ENCODE measurements around the gene PAPSS2. TPM values are rescaled to one million over a fixed set of nuclear protein-coding genes. Genes with fewer than 3 reads are reported as not detected.

The PAPSS2 gene
- total RNA-seq, 4 donors from 2014 or later: 4.4 to 20.1 (median 14.1) TPM

GRCh38 chr10:87757685-87758084 is 98.0 kb downstream of the PAPSS2 start:
- Histone ChIP-seq H3K27ac (no peak overlapping the region), H3K4me1 (no peaks in the 10 kb centered on the region), H3K36me3 (peaks cover 0 to 62% of the 10 kb centered on the region in 2 donors), H3K4me3 (no peak overlapping the region), H3K9me3 (no peaks in the 10 kb centered on the region), H3K27me3 (no peaks in the 10 kb centered on the region)
- TF ChIP-seq, protein P1, sequence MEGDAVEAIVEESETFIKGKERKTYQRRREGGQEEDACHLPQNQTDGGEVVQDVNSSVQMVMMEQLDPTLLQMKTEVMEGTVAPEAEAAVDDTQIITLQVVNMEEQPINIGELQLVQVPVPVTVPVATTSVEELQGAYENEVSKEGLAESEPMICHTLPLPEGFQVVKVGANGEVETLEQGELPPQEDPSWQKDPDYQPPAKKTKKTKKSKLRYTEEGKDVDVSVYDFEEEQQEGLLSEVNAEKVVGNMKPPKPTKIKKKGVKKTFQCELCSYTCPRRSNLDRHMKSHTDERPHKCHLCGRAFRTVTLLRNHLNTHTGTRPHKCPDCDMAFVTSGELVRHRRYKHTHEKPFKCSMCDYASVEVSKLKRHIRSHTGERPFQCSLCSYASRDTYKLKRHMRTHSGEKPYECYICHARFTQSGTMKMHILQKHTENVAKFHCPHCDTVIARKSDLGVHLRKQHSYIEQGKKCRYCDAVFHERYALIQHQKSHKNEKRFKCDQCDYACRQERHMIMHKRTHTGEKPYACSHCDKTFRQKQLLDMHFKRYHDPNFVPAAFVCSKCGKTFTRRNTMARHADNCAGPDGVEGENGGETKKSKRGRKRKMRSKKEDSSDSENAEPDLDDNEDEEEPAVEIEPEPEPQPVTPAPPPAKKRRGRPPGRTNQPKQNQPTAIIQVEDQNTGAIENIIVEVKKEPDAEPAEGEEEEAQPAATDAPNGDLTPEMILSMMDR (IDR thresholded peaks at IDR 0.05): no peak
- TF ChIP-seq POLR2AphosphoS5 (IDR thresholded peaks at IDR 0.05) (no peak), POLR2A (IDR thresholded peaks at IDR 0.05) (no peak), EP300 (IDR thresholded peaks at IDR 0.05) (no peak)
- 78 to 100% methylated on average over 1 of the region's 1 CpG for WGBS, 2 donors (ENCODE audit: low coverage in 1 of 2)
- ATAC-seq: no peak

- no peak overlapping the region for H3K27ac ChIP-seq
- no peaks in the 10 kb centered on the region for H3K4me1 ChIP-seq
- no peaks in the 10 kb centered on the region for H3K27me3 ChIP-seq
- H3K4me3 ChIP-seq: no peak overlapping the region
- ATAC-seq: no peak
- TF ChIP-seq, protein P1 (IDR thresholded peaks at IDR 0.05): no peak
- TF ChIP-seq EP300 (IDR thresholded peaks at IDR 0.05): no peak
- TF ChIP-seq POLR2AphosphoS5 (IDR thresholded peaks at IDR 0.05): no peak
- TF ChIP-seq POLR2A (IDR thresholded peaks at IDR 0.05): no peak
- H3K36me3 ChIP-seq: peaks cover 0 to 50% of the 10 kb centered on the region in 2 donors
- H3K9me3 ChIP-seq: no peaks in the 10 kb centered on the region
Observed at GRCh38 chr10:87759551-87759950, 99.9 kb downstream of the PAPSS2 start.

GRCh38 chr10:87760195-87760905 is 100.7 kb downstream of the PAPSS2 start:
- WGBS, 2 donors (ENCODE audit: low coverage in 1 of 2): 87 to 95% methylated on average over 5 to 6 of the region's 6 CpGs
- no peak for ATAC-seq
- no peaks in the 10 kb centered on the region for H3K4me1 ChIP-seq
- H3K9me3 ChIP-seq: no peaks in the 10 kb centered on the region
- H3K4me3 ChIP-seq: no peak overlapping the region
- H3K27ac ChIP-seq: no peak overlapping the region
- no peaks in the 10 kb centered on the region for H3K27me3 ChIP-seq
- peaks cover 0 to 47% of the 10 kb centered on the region in 2 donors for H3K36me3 ChIP-seq
- no peak for TF ChIP-seq POLR2AphosphoS5 (IDR thresholded peaks at IDR 0.05)

GRCh38 chr10:87761153-87761552 is 101.5 kb downstream of the PAPSS2 start:
- ATAC-seq: no peak
- H3K9me3 ChIP-seq: no peaks in the 10 kb centered on the region
- TF ChIP-seq POLR2A (IDR thresholded peaks at IDR 0.05) (no peak), EP300 (IDR thresholded peaks at IDR 0.05) (no peak), POLR2AphosphoS5 (IDR thresholded peaks at IDR 0.05) (no peak)
- TF ChIP-seq, protein P1 (IDR thresholded peaks at IDR 0.05): no peak
- H3K4me1 ChIP-seq: no peaks in the 10 kb centered on the region
- H3K36me3 ChIP-seq: peaks cover 0 to 47% of the 10 kb centered on the region in 2 donors
- no peak overlapping the region for H3K27ac ChIP-seq
- no peak overlapping the region for H3K4me3 ChIP-seq
- WGBS, 2 donors (ENCODE audit: low coverage in 1 of 2): 95 to 97% methylated on average over 3 to 4 of the region's 4 CpGs
- H3K27me3 ChIP-seq: no peaks in the 10 kb centered on the region

- ATAC-seq: no peak
Observed at GRCh38 chr10:87761892-87762291, 102.2 kb downstream of the PAPSS2 start.

More at GRCh38 chr10:87761892-87762291, 102.2 kb downstream of the PAPSS2 start:
- 35 to 54% methylated on average over 2 of the region's 2 CpGs for WGBS, 2 donors (ENCODE audit: low coverage in 1 of 2)
- no peak for TF ChIP-seq POLR2A (IDR thresholded peaks at IDR 0.05)
- peak; percentile 5 for TF ChIP-seq POLR2AphosphoS5 (IDR thresholded peaks at IDR 0.05)
- H3K4me1 ChIP-seq: no peaks in the 10 kb centered on the region
- H3K9me3 ChIP-seq: no peaks in the 10 kb centered on the region
- no peak overlapping the region for H3K4me3 ChIP-seq
- H3K36me3 ChIP-seq: peaks cover 0 to 46% of the 10 kb centered on the region in 2 donors
- H3K27ac ChIP-seq: no peak overlapping the region
- H3K27me3 ChIP-seq: no peaks in the 10 kb centered on the region
